CD4-positive, alpha-beta T cell treated with Interleukin-1 beta for 1 hour (primary cell): Measurements from ENCODE around the gene NDUFA3.
"Not testable (repeated sequence)": the region's sequence is repeated elsewhere in the genome, so short reads cannot be mapped to it uniquely, and the experiment has no call there.

Source experiments
- DNase-seq, 2 donors: peaks; one replicate each; pipeline ENCODE4 v3.0.0-alpha.2; 2020 to 2022

NDUFA3 gene

DNA sequence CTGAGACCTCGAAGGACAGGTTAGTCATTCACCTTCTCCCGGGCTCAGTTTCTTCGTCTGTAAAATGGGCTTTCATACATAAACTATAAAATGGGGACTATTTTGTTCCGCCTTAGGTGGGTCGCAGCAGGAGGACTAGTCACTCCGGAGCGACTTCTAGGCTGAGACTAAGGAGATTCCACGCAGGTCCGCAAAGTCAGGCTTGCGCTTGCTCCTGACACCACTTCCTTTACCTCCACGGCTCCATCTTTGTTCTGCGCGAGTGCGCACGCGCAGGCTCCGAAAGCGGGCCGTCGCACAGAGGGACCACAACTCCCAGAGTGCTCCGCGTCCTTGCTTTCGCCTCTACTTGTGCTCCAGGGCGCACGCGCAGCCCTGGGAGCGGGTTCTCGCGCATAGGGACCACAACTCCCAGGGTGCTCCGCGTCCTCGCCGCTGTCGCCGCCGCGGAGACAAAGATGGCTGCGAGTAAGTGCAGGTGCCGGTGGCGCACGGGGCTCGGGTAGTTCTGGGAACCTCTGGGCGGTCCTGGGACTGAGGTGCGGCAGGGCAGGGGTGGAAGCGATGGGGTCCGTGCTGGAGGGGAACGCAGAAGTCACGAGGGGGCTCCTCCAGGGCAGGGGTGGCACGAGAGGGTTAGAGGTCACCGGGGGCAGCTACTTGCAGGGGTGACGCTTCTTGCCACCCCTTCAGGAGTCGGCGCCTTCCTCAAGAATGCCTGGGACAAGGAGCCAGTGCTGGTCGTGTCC, at the start of gene NDUFA3:
Gene NDUFA3, plus strand, starts transcription at position 435 of the 749 bp plus-strand sequence. Its CDS starts 24 bp downstream, at position 459.
- DNase-seq: peak; percentile 99 to 100

DNA sequence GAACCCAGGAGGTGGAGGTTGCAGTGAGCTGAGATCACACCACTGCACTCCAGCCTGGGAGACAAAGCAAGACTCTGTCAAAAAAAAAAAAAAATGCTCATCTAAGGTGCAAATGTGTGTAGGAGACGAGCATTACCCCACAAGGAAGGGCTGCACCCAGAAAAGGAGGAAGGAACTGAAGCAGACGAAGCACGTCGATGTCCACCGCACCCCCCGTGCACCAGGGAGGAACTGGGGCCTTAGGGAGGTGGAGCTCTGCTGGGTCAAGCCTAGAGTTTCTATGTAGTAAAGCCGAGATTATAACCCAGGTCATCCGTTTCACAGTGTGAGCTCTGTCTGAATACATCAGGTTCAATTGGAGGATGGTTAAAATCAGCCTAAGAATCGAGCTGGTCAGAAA, 40.0 kb upstream of the NDUFA3 start:
- DNase-seq: peak in 1 of 2 donors; percentile 46

DNA sequence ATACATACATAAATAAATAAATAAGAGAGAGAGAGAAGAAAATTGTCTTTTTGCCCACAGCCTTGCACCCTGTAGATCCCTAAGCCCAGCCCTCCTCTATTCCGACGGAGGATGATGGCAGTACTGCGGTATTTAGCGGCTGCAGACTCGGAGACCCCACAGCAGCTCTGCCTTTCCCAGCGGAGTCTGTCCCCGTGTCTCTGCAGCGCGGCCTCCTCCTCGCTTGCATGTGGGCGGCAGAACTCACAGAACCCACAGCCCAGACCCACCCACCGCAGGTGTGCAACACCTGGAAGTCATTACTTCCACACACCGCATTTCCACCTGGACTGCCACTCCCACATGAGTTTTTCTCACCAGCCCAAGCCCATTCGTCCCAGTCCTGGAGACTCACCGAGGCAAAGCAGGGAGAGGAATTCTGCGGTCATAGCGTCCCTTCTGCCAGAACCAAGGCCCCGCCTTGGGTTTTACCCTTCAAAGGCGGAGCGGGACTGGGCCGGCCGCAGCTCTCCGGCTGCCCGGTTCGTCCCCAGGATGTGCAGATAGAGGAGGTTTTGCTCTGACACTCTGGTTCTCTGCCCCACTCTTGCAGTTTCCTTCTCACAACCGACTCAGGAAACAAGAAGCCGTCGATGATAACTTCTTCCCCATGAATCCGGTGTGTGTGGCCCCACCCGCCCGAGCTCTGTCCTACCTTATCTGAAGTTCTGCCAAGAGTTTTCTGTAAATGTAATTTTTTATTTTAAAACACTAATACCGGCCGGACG, 39.1 kb upstream of the NDUFA3 start, which contains the start of gene VSTM1:
Gene VSTM1, minus strand, starts transcription at position 548 of the 767 bp plus-strand sequence. Its CDS starts 120 bp downstream, at position 428.
- DNase-seq: no peak

DNA sequence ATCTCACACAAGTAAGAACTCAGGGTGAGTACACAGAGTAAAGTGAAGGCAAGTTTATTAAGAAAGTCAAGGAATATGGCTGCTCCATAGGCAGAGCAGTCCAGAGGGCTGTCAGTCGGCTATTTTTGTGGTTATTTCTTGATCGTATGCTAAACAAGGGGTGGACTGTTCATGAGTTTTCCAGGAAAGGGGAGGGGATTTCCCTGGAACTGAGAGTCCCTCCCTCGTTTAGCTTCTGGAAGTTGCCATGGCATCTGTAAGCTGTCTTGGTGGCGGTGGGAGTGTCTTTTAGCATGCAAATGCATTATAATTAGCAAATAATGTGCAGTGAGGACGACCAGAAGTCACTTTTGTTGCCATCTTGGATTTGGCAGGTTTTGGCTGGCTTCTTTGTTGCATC, 33.2 kb upstream of the NDUFA3 start:
- DNase-seq: no peak

DNA sequence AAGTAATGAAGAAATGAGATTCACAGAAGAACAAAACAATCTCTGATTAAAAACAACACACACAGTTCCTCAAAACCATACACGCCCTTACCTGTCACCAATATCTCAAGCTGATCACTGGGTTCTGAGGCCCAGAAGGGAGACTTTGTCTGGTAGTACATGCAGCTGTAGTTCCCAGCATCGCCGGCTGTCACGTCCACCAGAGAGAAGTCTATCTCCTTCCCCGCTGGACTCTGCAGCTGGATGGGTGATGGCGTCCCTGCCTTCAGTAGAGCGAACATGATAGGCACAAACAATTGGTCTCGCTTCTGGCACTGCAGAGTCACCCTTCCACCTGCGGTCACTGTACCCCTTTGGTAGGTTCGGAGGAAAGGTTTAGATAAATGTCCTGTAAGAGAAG, 28.8 kb upstream of the NDUFA3 start:
- no peak for DNase-seq

DNA sequence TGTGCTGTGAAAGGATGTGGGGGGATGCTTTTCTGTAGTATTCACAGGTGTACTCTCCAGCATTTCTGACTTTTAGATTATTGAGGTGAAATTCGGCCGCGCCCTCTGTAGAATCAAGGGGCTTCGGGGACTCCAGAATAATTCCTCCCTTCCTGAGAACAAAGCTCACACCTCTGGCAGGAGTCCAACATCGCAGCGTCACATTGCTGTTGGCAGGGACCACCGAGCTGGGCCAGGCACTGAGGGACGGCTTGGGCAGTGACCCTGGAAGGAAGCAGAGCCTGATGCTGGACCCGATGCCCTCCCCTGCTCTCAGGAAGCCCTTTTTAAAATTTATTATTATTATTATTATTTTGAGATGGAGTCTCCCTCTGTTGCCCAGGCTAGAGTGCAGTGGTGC, 27.8 kb upstream of the NDUFA3 start:
- no peak for DNase-seq

DNA sequence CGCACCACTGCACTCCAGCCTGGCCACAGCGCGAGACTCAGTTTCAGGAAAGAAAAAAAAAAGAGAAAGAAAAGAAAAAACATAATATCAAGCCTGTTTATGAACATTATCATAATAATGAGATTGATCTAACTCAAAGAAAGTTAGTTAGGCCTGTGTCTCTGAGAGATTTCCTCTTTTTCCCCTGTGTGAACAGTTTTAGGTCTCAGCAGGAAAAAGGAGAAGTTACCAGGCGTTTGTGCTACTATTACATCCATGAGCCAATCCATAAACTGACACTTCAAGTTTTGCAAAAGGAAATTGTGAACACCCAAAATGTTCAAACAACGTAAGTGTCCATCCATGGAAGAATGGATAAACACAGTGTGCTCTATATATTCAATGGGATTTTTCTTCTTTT, 25.3 kb upstream of the NDUFA3 start:
- DNase-seq: no peak

DNA sequence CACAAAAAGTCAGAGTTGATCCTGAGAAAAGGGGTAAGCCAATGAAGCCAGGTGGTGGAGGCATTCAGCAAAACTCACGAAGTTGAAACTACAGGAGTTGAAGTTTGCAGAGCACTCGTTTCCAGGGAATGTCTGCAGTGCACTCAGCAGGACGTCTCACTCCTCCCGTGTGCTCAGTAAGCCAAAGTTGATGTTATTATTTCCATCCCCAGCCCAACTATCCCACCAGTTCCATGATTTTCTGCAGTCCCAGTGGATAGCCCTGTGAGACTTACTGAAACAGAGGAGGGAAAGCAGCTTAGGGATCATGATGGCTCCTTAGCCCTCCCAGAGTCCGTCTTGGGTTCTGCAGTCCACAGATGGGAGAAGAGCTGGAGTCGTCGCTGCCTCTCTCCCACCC, 21.6 kb upstream of the NDUFA3 start, which contains the start of gene TARM1:
Gene TARM1, minus strand, starts transcription at position 334 of the 400 bp plus-strand sequence. Its CDS starts 25 bp downstream, at position 309.
- DNase-seq: no peak

DNA sequence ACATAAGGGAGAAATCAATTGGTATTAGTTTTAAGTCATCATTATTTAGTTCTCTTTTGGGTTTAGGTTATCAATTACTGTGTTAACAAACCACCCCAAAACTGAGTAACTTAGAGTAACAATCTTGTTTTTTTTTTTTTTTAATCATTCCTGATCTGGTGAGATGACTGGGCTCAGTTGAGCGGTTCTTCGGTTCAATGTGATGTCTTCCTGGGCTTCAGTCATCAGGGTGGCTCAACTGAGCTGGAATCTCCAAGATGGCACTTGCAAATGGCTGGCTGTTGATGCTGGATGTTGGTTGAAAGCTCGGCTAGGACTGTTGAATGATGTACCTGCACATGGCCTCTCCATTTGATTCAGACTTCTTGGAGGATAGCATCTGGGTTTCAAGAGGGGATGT, 18.2 kb upstream of the NDUFA3 start:
- no peak for DNase-seq

DNA sequence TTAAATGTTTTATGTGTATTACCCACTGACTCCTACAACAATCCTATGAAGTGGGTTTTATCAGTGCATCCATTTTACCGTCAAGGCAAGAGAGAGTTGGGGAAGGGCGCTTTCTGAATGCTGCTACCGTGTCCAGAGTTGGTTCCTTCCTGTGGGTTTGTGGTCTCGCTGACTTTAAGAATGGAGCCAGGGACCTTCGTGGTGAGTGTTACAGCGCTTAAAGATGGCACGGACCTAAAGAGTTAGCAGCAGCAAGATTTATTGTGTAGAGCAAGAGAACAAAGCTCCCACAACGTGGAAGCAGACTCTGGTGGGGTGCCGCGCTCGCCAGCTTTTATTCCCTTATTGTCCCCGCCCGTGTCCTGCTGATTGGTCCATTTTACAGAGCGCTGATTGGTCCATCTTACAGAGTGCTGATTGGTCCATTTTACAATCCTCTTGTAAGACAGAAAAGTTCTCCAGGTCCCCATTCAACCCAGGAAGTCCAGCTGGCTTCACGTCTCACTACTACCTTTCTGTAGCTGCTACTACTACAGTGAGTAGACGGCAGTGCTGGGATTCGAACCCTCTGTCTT, 8.1 kb upstream of the NDUFA3 start:
- DNase-seq: no peak

DNA sequence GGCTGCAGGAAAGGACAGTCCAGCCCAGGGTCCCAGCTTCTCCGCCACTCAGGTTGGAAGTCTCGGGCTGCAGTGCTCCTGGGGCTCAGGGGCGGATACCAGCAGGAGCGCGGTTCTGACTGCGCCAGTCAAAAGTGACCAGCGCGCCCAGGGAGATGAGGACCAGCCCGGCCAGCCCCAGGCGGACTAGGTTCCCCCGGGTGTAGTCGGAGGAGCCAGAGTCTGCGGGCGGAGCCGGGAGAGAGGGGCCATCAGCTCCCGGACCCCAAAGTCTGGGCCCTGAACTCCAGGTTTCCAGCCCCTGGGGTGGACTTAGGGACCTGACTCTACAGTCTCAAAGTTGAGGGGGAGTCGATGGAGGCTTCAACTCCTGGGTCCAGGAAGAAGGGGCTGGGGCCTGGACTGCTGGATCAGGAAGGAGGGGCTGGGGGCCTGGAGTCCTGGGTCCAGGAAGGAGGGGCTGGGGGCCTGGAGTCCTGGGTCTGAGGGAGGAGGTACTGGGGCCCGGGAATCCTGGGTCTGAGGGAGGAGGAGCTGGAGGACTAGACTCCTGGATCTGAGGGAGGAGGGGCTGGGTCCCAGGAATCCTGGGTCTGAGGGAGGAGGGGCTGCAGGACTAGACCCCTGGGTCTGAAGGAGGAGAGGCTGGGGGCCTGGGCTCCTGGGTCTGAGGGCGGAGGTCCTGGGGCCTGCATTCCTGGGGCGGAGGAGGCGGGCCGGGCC, 7.4 kb upstream of the NDUFA3 start:
- DNase-seq: no peak

DNA sequence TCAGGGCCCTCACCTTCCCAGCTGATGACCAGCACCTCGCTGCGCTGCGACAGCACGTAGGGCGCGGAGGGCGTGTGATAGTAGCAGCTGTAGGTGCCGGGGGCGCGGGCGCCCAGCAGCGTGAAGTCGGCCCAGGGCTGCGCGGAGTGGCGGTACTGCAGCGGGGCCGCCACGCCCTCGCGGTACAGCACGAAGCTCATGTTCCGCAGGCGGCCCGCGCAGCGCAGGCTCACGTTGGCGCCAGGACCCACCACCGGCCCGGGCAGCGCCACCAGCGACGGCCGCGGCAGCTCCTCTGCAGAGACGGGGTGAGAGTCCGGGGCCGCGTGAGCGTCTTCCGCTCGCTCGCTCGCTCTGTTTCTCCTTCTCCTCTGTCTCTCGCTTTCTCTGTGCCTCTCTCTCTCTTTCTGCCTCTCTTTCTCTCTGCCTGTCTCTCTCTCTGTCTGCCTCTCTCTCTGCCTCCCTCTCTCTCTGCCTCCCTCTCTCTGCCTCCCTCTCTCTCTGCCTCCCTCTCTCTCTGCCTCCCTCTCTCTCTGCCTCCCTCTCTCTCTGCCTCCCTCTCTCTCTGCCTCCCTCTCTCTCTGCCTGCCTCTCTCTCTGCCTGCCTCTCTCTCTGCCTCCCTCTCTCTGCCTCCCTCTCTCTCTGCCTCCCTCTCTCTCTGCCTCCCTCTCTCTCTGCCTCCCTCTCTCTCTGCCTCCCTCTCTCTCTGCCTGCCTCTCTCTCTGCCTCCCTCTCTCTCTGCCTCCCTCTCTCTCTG, 6.6 kb upstream of the NDUFA3 start:
- peak; percentile 42 to 53 for DNase-seq

DNA sequence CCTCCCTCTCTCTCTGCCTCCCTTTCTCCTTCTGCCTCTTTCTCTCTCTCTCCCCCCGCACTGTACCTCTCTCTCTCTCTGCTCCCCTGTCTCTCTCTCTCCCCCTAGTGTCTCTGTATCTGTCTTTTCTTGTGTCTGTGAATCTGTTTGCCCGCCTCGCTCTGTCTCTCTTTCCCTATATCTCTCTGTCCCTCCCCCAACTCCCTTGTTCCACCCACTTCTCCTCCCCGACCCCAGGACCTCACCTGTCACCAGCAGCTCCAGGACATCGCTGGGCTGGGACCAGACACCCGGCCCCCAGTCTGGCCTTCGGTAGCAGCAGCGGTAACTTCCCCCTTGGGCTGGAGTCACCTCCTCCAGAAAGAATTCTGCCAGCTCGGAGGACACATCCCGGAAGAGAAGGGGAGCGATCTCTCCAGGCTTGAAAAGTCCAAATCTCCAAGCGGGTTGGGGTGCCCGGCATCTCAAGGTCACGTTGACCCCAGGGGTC, 6.0 kb upstream of the NDUFA3 start:
- peak in 1 of 2 donors; percentile 8 for DNase-seq

DNA sequence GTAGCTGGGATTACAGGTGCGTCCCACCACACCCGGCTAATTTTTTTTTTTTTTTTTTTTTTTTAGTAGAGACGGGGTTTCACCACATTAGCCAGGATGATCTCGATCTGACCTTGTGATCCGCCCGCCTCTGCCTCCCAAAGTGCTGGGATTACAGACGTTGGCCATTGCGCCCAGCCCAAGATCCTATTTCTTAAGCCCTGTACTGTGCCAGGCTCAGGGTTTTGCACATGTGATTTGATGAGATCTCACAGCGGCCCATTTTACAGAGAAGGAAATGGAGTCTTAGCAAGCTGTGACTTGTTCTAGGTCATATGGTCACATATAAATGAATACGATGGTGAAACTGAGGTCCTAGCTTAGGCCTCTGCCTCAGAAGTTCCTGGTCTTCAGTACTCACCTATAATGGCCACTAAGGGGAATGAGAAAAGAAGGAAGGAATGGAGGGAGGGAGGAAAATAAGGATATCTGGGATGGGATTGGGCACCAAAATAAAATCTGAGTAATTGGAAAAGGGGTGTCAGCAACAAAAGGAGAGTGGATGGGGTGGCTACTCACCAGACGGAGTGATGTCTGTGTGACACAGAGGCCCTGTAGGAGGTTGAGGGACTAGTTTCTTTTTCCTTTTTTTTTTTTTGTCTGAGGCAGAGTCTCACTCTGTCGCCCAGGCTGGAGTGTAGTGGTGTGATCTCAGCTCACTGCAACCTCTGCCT, 3.3 kb upstream of the NDUFA3 start:
- DNase-seq: no peak

DNA sequence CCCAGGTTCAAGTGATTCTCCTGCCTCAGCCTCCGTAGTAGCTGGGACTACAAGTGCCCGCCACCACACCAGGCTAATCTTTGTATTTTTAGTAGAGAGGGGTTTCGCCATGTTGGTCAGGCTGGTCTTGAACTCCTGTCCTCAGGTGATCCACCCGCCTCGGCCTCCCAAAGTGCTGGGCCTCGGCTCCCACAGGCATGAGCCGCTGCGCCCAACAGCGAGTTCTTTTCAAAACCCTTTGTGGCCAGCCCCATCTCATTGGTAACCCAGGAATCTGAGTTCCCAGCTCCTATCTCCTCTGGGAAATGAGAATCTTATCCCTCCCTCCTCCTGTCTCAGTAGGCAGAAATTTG, 2.8 kb upstream of the NDUFA3 start:
- not testable (repeated sequence) for DNase-seq

DNA sequence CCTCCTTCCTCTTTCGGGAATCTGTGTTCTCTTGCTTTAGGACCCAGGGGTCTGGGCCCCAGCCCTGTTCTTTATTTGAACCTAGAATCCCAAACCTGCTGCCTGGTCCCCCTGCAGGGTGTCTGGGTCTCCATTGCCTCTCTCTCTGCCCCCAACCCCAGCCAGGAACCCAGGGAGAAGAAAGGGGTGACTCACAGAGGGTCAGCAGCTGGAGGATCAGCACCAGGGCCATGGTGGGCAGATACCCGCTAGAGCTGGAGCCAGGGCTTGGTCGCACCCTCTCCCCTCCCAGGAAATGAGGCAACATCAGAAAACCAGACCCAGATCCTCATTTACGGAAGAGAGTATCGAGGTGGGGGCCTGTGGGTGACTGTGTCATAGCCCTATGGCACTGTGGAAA, 2.1 kb upstream of the NDUFA3 start, which contains the start of gene OSCAR:
Gene OSCAR, minus strand, starts transcription at position 243 of the 400 bp plus-strand sequence. Its CDS starts 11 bp downstream, at position 232.
- peak in 1 of 2 donors; percentile 70 for DNase-seq

DNA sequence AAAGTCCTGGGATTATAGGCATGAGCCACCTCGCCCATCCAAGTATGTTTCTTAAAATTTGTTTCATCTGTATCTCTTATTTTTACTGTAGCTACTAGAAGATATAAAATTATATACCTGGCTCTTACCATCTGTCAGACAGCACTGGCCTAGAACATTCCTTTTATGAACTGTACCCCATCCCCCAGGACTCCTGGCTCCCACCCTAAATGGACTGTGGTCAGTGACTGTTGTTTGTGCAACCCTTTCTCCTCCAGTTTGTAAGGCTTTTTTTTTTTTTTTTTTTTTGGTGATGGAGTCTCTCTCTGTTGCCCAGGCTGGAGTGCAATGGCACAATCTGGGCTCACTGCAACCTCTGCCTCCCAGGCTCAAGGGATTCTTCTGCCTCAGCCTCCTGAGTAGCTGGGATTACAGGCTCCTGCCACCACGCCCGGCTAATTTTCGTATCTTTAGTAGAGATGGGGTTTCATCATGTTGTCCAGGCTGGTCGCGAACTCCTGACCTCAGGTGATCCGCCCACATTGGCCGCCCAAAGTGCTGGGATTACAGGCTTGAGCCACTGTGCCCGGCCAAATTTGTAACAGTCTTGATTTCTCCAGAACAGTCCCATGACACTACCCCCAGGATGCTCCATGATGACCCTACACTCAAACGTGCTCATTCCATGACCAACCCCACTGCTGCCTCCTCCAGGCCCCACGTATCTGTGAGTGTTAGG, 2.5 kb downstream of the NDUFA3 start:
- no peak for DNase-seq

DNA sequence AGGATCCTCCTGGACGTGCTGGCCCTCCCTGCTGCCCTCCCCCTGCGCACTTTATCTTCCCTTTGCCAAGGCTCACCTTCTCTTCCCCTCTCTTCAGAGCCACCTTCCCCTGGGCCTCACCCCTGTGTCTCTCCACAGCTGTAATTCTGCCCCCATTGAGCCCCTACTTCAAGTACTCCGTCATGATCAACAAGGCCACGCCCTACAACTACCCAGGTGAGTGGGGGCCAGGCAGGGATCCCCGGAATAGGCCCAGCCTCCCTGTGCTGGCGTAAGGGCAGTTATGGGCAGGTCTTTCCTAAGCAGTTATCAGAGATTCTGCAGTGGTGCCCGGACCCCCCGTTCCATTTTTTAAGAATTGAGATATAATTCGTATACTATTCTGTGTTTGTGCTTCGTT, 3.1 kb downstream of the NDUFA3 start:
- DNase-seq: no peak

DNA sequence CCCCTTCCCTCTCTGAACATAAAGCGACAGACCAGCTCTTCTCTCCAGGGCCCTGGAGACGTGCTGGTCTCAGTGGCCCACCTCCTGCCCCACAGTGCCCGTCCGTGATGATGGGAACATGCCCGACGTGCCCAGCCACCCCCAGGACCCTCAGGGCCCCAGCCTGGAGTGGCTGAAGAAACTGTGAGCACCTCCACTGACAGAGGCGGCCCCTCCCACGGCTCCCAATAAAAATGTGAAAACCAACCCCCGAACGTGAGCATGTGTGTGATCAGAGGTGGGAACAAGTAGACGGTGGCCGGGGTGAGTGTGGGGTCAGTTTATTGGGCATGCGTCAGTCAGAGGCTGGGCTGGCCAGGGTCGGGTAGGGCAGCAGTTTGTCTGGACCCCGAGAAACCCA, 4.1 kb downstream of the NDUFA3 start:
- DNase-seq: no peak

DNA sequence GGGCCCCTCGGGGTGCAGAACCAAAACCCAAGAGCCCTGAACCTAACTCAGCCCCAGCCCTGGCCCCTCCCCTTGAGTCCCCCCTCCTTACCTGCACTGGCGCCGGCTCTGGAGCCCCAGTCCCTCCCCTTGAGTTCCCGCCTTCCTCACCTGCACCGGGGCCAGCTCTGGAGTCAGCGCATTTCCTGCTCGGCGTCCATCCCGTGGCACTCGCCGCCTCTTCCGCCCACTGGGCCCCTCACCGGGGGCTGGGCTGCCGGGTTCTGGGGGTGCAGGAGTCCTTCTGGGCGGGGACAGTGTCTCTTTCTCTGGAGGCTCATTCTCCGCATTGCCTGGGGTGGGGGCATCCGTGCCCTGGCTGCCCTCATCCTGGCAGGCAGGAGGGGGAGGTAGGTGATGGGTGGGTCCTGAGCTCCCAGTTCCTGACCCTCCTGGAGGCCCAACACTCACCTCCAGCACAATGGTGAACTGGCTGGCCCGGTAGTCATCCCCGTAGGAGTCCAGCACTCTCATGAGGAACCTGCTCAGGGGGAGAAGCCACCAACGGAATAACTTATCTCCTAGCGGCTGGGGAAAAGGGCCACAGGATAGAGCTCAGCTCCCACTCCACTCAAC, 5.3 kb downstream of the NDUFA3 start:
- no peak for DNase-seq
